HG03520 (cell line): ENCODE measurements around the gene CTNNB1.

Experiments used
- ATAC-seq: cut with Tn5 transposase; IDR thresholded peaks from one replicate; pipeline ENCODE4 v1.9.1; 2021; ENCODE audit warnings: mild to moderate bottlenecking, moderate library complexity; ENCODE audit not compliant: unreplicated experiment

CTNNB1 gene

DNA sequence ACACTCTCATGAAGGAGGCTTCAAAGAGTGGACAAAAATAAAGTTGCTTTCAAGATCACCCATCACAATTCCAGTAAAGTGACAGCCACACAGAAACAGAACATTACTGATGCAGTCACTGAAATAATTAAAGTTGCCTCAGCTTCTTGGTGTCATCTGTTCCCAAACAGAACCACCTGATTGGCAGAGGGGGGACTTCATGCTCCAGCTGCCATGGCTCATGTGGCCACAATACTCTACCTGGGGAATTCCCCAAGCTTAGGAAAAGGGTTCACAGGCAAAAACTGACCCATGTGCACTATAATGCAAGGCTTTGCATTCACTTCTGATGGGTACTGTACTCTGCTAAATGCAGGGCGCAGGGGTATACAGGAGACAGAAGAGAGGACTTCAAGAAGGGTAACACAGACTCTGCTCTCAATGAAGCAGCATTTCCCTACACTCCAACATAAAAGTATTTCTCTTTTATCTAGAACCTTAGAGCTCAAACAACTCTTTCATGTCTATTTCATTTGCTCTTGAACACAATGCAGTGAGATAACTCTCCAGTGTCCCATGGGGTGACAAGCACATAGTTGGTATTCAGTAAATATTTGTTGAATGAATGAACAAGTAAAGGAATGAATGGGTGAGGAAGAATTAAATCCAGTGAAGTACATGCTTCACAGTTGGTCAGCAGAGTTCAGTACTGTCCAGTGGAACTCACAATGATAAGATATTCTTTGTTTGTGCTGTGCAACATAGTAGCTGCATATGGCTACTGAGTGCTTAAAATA is 8.6 kb upstream of the CTNNB1 start:
- no peak for ATAC-seq

- no peak for ATAC-seq
Observed at GRCh38 chr3:41192885-41193284, 6.4 kb upstream of the CTNNB1 start.

DNA sequence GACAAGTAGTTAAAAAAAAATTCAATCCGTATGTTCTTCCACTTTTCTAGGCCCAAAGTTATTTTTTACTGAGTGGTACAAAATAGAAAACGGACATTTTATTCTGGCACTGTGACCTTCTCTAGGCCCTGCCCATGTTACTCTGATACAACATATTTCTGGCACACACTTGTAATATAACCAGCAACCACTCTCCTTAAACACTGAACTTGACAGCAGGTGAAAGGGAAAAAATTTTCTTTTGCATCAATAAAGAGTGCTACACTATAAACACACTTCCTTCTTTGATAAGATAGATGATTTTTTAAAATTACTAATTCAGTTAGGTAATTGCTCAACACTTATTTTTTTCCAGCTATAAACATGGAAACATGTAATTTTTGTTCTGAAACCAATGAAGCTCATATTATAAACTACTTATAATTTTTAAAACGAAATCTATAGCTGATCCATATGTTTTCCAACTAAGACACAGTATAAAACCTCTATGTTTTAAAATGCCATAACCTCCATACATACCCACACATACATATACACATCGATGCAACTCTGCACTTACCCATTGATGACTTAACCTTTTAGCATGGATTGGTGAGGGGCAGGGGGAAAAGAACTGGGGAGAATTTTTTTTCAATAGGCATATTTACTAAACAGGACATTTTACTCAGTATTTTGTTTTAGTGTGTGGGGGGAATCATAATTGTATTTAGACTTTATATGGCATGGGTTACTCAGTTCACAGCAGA is 5.3 kb upstream of the CTNNB1 start:
- no peak for ATAC-seq

- ATAC-seq, result no peak
Observed at GRCh38 chr3:41194701-41195100, 4.6 kb upstream of the CTNNB1 start.

- no peak for ATAC-seq
Observed at GRCh38 chr3:41195946-41196345, 3.4 kb upstream of the CTNNB1 start.

- no peak for ATAC-seq
Observed at GRCh38 chr3:41196499-41197410, 2.5 kb upstream of the CTNNB1 start.

DNA sequence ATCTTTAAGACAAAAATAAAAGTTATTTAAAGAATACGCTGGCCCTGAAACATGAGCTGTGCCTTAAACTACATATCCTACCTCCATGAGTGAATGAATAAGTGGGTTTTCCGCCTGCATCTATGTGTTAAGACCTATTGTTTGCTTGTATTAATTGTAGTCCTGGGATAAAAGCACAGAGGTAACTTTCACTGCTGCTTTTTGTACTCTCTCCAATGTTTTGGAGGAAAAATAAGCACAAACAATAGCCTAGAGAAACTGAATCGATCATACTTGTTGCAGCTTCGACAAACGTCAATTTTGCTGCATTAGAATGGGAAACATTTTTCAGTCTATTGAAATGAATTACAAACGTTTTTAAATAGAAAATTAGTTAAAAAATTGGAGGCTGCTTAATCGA is 1.3 kb upstream of the CTNNB1 start:
- no peak for ATAC-seq

GRCh38 chr3:41198526-41198925 is 779 bp upstream of the CTNNB1 start:
- ATAC-seq, result no peak

GRCh38 chr3:41199866-41200668 is 762 bp downstream of the CTNNB1 start:
- no peak for ATAC-seq

- ATAC-seq, result no peak
Observed at GRCh38 chr3:41200669-41201021, 1.3 kb downstream of the CTNNB1 start.

GRCh38 chr3:41202075-41202833 is 2.9 kb downstream of the CTNNB1 start:
- ATAC-seq, result no peak

- no peak for ATAC-seq
Observed at GRCh38 chr3:41202834-41203345, 3.6 kb downstream of the CTNNB1 start.

- ATAC-seq, result no peak
Observed at GRCh38 chr3:41204369-41204768, 5.1 kb downstream of the CTNNB1 start.

DNA sequence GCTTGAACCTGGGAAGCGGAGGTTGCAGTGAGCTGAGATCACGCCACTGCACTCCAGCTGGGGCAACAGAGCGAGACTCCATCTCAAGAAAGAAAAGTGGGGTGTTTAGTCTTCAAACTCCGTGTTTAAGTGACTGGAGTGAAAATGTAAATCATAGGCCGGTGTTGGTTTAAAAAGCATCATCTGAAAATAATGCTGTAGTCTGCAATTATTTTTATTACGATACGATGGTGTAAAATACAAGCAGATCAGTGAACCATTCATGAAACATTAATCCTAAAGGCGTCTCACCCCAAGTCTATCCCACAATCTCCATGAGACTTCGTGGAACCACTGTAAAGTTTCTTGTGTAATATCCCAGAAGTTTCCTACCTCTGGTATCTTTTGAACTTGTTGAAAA is 6.3 kb downstream of the CTNNB1 start:
- ATAC-seq, result no peak

- no peak for ATAC-seq
Observed at GRCh38 chr3:41207355-41207754, 8.1 kb downstream of the CTNNB1 start.

DNA sequence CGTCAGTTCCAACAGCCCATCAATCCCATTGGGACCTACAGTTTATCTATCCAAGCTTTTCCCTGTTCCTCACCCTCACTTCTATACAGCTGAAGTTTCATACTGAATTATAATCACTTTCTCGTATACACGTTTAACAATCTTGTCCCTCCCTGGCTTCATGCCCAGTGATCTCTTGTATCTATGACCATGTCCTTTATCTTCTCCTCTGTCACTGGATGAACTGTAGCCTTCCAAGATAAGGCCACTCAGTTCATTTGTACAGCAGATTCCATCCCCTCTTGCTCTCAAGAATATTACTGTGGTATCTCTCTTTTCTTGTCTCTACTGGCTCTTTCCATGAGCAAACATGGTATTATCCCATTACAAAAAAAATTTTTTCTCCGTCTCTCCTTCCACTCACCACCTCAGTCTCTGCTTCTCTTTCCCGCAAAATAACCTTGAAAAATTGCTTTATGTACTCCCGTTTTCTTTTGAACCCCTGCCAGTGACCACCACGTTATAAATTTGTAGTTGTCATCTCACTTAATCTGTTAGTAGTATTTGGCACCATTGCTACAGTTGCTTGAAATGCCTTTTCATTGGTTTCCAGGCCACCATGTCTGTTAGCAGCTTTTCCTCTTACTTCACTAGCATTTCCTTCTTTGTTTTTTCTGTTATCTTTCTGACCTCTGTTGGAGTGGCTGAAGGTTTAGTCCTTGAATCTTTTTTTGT is 9.4 kb downstream of the CTNNB1 start:
- no peak for ATAC-seq

- no peak for ATAC-seq
Observed at GRCh38 chr3:41209646-41210045, 10.3 kb downstream of the CTNNB1 start.

DNA sequence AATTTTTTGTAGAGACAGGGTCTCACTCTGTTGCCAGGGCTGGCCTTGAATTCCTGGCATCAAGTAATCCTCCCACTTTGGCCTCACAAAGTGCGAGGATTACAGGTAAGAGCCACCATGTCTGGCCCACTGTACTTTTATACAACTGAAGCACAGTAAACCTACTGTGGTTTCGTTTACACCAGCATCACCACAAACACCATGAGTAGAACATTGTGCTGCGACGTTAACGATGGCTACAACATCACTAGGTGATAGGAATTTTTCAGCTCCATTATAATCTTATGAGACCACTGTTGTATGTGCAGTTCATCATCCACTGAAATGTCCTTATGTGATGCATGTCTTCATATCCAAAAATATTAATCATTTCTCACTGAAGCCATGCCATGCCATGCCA is 11.7 kb downstream of the CTNNB1 start:
- ATAC-seq, result no peak

GRCh38 chr3:41212088-41212487 is 12.8 kb downstream of the CTNNB1 start:
- no peak for ATAC-seq
